ENCODE results near the gene PRKCH.

DNA sequence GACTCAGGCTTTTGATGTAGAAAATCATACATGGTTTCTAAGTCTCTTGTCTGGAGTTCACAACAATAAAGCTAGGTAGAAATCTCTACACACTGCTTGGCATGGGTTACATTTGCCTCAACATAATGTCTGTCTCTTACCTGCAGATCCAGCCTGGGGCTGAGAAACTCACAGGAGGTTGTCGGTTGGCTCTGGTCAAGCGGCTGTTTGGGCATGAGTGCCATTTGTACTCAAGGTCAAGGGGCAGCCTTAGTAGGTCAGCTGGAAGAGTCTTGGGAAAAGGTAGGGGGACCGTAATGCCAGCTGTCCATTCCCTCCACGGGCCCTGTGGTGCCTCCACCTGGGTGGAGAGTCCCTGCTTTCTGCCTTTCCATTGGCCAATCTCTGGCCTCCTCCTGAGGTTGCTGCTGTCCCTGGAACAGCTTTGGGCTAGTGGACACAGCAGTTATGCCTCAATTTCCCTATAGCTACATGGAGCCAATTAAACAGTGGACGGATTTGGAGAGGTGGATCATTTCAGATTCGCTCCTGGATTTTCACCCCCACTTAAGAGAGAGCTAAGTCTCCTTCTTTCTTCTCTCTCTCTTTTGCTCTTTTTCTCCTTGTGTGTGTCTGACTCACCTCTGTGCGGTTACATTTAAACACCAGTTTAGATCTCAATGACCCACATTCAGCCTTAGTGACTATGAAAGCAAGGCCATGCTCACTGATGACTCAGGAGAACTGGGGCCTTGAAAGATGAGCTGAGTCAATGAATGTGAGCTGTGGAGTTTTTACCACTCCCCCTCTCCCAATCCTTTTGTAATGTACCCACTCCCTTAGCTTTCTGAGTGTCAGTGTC is 241.2 kb downstream of the PRKCH start:
- no peak for TF ChIP-seq POLR2A (IDR thresholded peaks at IDR 0.05)
- TF ChIP-seq, protein P1, sequence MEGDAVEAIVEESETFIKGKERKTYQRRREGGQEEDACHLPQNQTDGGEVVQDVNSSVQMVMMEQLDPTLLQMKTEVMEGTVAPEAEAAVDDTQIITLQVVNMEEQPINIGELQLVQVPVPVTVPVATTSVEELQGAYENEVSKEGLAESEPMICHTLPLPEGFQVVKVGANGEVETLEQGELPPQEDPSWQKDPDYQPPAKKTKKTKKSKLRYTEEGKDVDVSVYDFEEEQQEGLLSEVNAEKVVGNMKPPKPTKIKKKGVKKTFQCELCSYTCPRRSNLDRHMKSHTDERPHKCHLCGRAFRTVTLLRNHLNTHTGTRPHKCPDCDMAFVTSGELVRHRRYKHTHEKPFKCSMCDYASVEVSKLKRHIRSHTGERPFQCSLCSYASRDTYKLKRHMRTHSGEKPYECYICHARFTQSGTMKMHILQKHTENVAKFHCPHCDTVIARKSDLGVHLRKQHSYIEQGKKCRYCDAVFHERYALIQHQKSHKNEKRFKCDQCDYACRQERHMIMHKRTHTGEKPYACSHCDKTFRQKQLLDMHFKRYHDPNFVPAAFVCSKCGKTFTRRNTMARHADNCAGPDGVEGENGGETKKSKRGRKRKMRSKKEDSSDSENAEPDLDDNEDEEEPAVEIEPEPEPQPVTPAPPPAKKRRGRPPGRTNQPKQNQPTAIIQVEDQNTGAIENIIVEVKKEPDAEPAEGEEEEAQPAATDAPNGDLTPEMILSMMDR (IDR thresholded peaks at IDR 0.05) = no peak
